ENCODE results near the gene DAPK3. TPM values are rescaled to one million over a fixed set of nuclear protein-coding genes. Genes with fewer than 3 reads are reported as not detected.

Gene DAPK3
- total and polyA plus RNA-seq, 5 experiments from 2014 or later = 17.7 to 37.8 (median 27.7) TPM

DNA sequence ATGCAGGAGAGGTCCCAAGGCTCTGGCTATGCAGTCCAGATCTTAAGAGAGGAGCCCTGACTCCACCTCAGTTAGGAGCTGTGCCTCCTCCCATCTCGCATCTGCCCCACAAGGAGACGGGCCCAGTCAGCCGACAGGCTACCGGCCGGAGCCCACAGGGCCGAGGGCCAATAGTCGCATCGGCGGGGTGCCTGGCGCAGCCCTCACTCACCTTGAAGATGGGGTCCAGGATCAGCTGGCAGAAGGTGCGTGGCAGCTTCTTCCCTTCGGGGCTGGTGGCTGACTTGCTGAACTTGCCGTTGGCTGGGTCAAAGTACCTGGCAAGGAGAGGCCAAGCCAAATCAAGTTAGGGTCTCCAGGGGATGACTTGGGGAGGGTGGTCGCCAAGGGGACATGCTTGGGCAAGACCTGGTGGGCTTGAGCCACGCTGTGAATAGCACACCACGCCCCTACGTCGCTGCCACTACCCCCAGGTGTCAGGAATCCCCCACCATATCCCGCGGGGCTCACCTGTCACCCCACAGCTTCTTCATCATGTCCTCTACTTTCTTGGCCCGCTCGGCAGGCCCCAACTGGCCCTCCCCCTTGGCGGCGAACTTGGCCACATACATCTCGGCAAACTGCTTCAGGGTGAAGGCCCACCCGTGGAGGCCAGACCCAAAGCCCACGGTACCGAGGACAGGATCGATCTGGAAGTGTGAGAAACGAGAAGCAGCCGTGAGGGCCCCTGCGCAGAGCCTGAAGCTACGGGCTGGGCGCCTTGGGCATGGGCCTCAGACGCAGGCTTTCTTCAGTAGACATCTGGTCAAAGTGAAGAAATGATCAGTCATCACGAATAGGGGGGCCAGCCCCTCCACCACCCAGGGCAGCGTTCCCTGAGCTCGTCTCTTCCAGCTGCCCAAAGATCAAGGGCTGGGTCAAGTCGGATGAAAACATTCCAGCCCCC is 11.1 kb upstream of the DAPK3 start:
- peak overlapping the region in 7 of 10 donors; percentile 17 to 96 (median 73) for H3K27ac Mint-ChIP-seq

DNA sequence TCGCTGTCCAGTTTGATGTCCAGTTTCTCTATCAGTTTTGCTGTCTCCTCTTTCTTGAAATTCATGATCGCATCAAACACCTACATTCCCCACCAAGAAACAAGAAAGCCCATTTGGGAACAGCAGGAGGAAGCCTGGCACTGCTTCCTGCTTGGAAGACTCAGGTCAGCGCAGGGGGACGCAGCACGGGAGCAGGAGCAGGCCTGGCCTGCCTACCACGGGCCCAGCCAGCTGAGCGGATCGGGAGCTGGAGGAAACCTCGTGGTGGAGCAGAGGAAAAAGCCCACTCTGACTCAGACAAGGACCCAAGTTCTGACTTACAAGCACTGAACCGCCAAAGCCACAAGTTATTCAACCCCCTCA is 10.5 kb upstream of the DAPK3 start:
- no peaks in the 10 kb centered on the region for H3K9me3 Mint-ChIP-seq
- H3K4me1 Mint-ChIP-seq = peaks cover 12 to 53% (median 45%) of the 10 kb centered on the region in 4 donors
- ATAC-seq (no peak), DNase-seq (no peak)
- H3K36me3 Mint-ChIP-seq = peaks cover 0 to 83% (median 16%) of the 10 kb centered on the region in 3 donors
- H3K4me3 Mint-ChIP-seq = peak overlapping the region in 4 of 10 donors; percentile 19 to 63 (median 42)
- POLR2A ChIA-PET = interaction anchor here (0.6 kb wide), 1 partner anchor 11 kb away, joined by 3 read pairs; no protein-coding TSS in a partner anchor
- no peaks in the 10 kb centered on the region for H3K27me3 Mint-ChIP-seq
- peak overlapping the region in 2 of 10 donors; percentile 55 to 90 for H3K27ac Mint-ChIP-seq

More for the DNA sequence above, 11.1 kb upstream of the DAPK3 start:
- Mint-ChIP-seq H3K9me3 (no peaks in the 10 kb centered on the region), H3K4me3 (peak overlapping the region in 6 of 10 donors; percentile 3 to 99 (median 24)), H3K27me3 (no peaks in the 10 kb centered on the region), H3K36me3 (peaks cover 0 to 77% (median 16%) of the 10 kb centered on the region in 3 donors), H3K4me1 (peaks cover 15 to 57% (median 50%) of the 10 kb centered on the region in 4 donors)
- no peak for ATAC-seq
- no peak for DNase-seq
- POLR2A ChIA-PET = interaction anchor here (1.2 to 1.4 kb wide), 2 partner anchors 11 to 13 kb away, joined by 4 read pairs; partner anchors contain the start of gene DAPK3

DNA sequence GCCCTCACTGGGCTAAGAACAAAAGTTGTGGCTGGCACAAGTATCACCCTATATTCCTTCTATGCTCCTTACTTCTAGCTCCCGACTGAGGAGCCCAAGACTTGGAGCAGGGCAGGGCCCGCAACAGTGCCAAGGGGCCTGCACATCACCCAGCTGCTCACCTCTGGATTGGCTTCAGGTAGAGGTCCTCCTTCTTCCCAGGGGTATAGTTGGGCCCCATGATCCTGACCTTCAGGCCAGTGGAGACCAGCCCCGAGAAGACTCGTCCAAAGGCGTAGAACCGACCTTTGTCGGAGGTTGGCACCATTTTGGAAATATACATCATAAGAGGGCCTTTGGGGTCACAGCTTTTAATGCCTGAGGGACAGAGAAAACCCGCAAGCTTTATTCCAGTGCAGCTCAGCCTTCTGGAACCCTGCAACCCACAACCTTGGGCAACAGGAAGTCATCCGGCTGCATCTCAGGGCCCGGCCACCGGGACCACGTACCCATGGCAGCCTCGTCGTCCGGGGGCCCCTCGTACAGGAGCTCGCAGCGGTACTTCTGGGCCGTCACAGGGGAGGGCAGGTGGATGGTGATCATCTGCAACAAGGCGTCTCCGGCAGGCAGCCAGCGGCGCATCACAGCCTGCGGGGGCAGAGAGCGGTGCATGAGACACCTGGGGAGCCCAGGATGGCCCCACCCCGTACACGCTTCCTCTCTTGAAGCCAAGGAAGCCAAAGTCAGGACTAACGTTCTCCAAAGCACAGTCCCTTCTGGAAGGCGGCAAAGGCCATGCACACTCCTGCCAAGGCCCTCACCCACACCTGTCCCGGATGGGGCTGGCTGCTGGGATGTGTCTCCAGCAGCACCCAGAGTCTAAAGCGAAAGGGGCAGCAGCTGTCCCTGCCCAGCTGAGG is 9.7 kb upstream of the DAPK3 start:
- Mint-ChIP-seq H3K4me1 (peaks cover 12 to 46% (median 39%) of the 10 kb centered on the region in 4 donors), H3K4me3 (no peak overlapping the region), H3K36me3 (peaks cover 0 to 91% (median 19%) of the 10 kb centered on the region in 3 donors), H3K27ac (peak overlapping the region in 2 of 10 donors; percentile 20 to 90), H3K27me3 (no peaks in the 10 kb centered on the region), H3K9me3 (no peaks in the 10 kb centered on the region)
- no peak for DNase-seq
- POLR2A ChIA-PET = interaction anchor here (0.6 to 1.4 kb wide), 2 partner anchors 9 to 12 kb away, joined by 3 to 4 read pairs; partner anchors contain the start of gene DAPK3
- no peak for ATAC-seq

DNA sequence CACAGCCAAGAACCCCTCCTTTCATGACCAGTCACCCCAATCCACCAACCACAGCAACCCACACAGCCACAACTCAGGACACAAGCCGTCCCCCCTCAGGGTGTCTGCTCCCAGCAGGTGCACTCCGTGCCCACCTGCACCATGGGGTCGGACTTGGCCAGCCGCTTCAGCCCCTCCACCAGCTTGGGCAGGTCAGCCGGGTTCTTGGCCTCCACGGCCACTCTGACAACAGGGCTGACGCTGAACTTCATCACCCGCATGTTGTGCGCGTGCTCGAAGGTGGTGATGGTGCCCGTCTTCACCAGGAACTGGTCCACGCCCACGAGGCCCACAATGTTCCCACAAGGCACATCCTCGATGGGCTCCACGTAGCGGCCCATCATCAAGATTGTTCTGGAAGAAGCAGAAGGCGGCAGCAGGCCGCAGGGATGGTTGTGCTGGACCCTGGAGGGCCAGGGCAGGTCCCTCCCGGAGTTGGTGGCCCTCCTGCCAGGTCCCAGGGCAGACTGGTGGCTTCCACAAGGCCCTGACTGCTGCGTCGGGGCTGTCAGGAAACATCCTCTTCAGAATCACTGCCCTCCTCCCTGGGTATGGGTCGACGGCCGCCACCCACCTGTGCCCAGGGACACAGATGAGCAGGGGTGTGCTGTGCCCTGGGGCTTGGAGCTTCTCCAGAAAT is 8.9 kb upstream of the DAPK3 start:
- ATAC-seq (no peak), DNase-seq (peak in 1 of 10 donors; percentile 5)
- H3K4me3 Mint-ChIP-seq = peak overlapping the region in 1 of 10 donors; percentile 18
- H3K9me3 Mint-ChIP-seq = no peaks in the 10 kb centered on the region
- peaks cover 0 to 89% (median 19%) of the 10 kb centered on the region in 3 donors for H3K36me3 Mint-ChIP-seq
- no peaks in the 10 kb centered on the region for H3K27me3 Mint-ChIP-seq
- POLR2A ChIA-PET = interaction anchor here (1.4 to 1.8 kb wide), 2 partner anchors 8 to 10 kb away, joined by 4 read pairs; partner anchors contain the start of gene DAPK3
- H3K4me1 Mint-ChIP-seq = peaks cover 11 to 43% (median 33%) of the 10 kb centered on the region in 4 donors
- peak overlapping the region in 3 of 10 donors; percentile 20 to 71 (median 31) for H3K27ac Mint-ChIP-seq

DNA sequence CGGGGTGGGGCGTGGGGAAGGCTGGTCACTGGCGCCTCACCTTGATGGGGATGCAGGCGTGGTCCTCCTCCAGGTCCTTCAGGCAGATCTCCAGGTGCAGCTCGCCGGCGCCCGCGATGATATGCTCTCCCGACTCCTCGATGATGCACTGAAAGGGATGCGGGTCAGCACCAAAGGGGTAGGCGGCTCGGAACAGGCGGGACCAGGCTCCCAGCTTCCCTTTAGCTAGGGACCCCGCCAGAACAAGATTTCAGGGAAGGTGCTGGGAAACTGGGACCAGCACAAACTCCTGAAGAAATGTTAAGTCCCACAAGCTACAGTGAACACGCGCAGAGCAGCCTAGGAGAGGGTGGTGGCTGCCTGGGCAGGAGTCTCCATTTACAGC is 8.4 kb upstream of the DAPK3 start:
- DNase-seq = peak in 1 of 10 donors; percentile 10

DNA sequence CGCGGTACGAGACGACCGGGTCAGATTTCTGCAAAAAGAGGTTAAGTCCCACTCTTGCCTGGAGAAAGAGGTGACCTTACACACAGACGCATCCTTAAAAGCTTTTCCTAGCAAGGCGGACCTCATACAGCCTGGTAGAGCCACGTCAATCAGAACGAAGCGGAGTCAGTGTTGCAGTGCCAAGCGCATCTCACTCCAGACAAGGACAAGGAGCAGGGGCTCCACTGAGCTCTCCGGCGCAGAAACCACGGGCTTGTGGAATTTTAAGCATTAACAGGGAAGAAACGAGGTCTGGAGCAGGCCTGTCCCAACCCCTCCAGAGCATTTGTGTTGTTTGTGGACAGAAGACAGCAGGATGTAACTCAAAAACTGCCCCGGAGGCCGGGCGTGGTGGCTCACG is 7.2 kb upstream of the DAPK3 start:
- H3K27me3 Mint-ChIP-seq = no peaks in the 10 kb centered on the region

More for the DNA sequence above, 8.4 kb upstream of the DAPK3 start:
- Mint-ChIP-seq H3K4me3 (peak overlapping the region in 2 of 10 donors; percentile 3 to 18), H3K27me3 (no peaks in the 10 kb centered on the region), H3K4me1 (peaks cover 9 to 38% (median 27%) of the 10 kb centered on the region in 4 donors), H3K9me3 (no peaks in the 10 kb centered on the region), H3K36me3 (peaks cover 0 to 84% (median 16%) of the 10 kb centered on the region in 3 donors), H3K27ac (peak overlapping the region in 4 of 10 donors; percentile 31 to 71 (median 59))
- no peak for ATAC-seq
- POLR2A ChIA-PET = interaction anchor here (0.6 to 1.8 kb wide), 3 partner anchors 8 to 100 kb away, joined by 3 to 4 read pairs (median 4); partner anchors contain the start of gene DAPK3

DNA sequence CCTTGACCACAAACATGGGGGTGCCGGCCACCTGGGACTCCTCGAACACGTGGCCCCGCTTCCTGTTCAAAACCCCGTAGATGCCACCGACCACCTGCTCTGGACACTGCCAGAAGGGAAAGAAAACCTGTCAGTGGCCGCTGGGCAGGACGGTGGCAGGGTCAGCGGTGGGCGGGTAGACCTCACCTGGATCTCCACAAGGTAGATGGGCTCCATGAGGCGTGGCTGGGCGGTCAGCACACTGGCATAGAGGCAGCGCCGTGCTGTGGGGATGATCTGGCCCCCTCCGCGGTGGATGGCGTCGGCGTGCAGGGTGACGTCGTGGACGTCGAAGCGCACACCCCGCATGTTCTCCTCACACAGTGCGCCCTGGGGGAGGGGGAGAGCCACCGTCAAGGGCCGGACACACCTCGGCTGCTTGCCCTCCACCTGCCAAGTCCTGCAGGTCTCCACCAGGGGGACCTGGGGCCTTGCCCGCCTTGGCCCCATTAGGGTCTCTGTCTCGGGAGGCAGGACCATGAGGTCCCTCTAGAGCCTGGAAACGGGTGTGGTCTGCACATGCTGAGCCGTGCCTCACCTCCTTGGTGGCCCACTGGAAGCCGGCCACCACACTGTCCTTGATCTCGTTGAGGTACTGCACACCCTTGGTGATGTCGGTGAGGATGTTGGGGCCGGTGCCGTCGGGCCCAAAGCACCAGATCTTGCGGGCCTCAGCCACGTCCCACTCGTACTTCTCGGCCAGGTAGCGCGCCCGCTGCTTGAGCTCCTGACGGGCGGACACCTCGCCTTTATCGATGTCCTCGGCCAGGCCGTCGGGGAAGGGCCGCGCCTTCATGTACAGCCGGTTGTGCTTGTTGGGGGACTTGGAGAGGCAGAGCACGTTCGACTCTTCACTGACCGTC is 6.6 kb upstream of the DAPK3 start:
- Mint-ChIP-seq H3K27me3 (no peaks in the 10 kb centered on the region), H3K4me1 (peaks cover 2 to 20% (median 9%) of the 10 kb centered on the region in 4 donors), H3K36me3 (peaks cover 0 to 66% (median 6%) of the 10 kb centered on the region in 3 donors), H3K4me3 (peak overlapping the region in 2 of 10 donors; percentile 14 to 32), H3K9me3 (no peaks in the 10 kb centered on the region), H3K27ac (peak overlapping the region in 2 of 10 donors; percentile 34 to 62)
- peak in 2 of 10 donors; percentile 13 for DNase-seq
- peak in 1 of 2 donors; percentile 7 for ATAC-seq
- POLR2A ChIA-PET = interaction anchor here (0.7 to 2.5 kb wide), 4 partner anchors 7 to 30 kb away, joined by 3 to 18 read pairs (median 6); partner anchors contain the start of genes EEF2 and PIAS4

More for the DNA sequence above, 7.2 kb upstream of the DAPK3 start:
- peak in 1 of 10 donors; percentile 7 for DNase-seq
- H3K4me1 Mint-ChIP-seq = peaks cover 3 to 26% (median 16%) of the 10 kb centered on the region in 4 donors
- no peaks in the 10 kb centered on the region for H3K9me3 Mint-ChIP-seq
- peak overlapping the region in 2 of 10 donors; percentile 34 to 62 for H3K27ac Mint-ChIP-seq
- no peak for ATAC-seq
- H3K36me3 Mint-ChIP-seq = peaks cover 0 to 73% (median 10%) of the 10 kb centered on the region in 3 donors
- POLR2A ChIA-PET = interaction anchor here (1.8 kb wide), 1 partner anchor 9 kb away, joined by 4 read pairs; no protein-coding TSS in a partner anchor
- H3K4me3 Mint-ChIP-seq = peak overlapping the region in 1 of 10 donors; percentile 32

DNA sequence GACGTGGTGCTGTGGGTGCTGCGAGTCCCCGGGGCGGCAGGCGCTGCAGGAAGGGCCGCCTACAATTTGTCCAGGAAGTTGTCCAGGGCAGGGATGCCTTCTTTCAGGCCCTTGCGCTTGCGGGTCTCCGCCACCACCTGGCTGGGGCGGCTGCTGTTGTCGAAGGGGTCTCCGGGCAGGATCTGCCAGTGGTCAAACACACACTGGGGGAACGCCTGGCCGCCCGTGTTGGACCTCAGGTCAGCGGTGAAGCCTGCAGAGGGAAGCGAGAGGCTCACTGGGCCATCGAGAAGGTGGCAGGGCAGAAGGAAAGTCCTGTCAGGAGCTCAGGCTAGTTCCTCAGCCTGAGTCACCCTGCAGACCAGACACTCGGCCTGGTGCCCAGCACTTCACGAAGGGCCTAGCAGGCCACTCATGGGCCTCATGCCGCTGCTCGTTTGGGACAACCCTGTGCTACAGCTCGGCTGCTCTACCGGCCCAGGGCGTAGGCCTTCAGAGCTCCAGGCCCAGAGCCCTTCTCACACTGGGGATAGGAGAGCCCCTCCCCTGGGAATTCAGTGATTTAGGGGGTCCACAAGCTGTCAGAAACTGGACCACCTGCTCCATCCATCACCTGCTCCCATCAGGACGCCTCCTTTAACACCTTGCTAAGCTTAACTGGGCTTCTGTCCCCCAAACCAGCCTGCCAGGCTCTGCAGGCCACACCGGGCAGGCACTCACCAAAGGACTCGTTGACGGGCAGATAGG is 5.8 kb upstream of the DAPK3 start:
- ATAC-seq = no peak
- DNase-seq = peak in 1 of 10 donors; percentile 17
- H3K4me3 Mint-ChIP-seq = peak overlapping the region in 1 of 10 donors; percentile 14
- no peaks in the 10 kb centered on the region for H3K9me3 Mint-ChIP-seq
- POLR2A ChIA-PET = interaction anchor here (0.7 to 2.5 kb wide), 3 partner anchors 8 to 30 kb away, joined by 3 to 18 read pairs (median 7); partner anchors contain the start of genes EEF2 and PIAS4
- H3K27me3 Mint-ChIP-seq = no peaks in the 10 kb centered on the region
- peak overlapping the region in 2 of 10 donors; percentile 7 to 81 for H3K27ac Mint-ChIP-seq
- H3K36me3 Mint-ChIP-seq = peaks cover 0 to 58% (median 6%) of the 10 kb centered on the region in 3 donors
- H3K4me1 Mint-ChIP-seq = peaks cover 2 to 12% (median 7%) of the 10 kb centered on the region in 4 donors

DNA sequence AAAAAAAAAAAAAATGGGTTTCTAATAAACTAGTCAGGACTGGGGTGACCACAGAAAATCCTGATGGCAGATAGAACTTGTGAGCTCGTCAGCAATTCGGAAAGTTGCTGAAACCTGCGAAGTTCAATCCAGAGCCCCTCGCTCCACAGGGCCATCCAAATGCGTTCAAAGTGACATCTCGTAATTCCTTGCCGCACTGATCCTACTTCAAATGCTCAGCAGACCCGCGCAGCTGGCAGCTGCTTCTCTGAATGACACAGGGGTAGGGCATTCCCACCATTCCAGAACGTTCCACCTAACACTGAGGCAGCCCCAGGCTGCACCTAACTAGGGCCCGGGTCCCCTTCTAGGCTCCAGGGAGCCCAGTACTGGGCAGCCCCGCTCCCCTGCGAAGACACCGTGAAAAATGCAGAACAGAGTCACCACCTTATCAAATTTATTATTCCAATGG is 4.8 kb upstream of the DAPK3 start:
- Mint-ChIP-seq H3K27me3 (no peaks in the 10 kb centered on the region), H3K4me3 (peak overlapping the region in 1 of 10 donors; percentile 22), H3K27ac (peak overlapping the region in 2 of 10 donors; percentile 43 to 56), H3K9me3 (no peaks in the 10 kb centered on the region), H3K4me1 (peaks cover 3 to 15% (median 11%) of the 10 kb centered on the region in 4 donors), H3K36me3 (peaks cover 0 to 49% (median 6%) of the 10 kb centered on the region in 3 donors)
- POLR2A ChIA-PET = interaction anchor here (2.5 kb wide), 1 partner anchor 9 kb away, joined by 18 read pairs; the partner anchor contains the start of gene EEF2
- ATAC-seq (no peak), DNase-seq (peak in 2 of 10 donors; percentile 16 to 30)

Measured in naive thymus-derived CD8-positive, alpha-beta T cell (primary cell).